Measurements from ENCODE around the gene GPD2.
"Not testable (repeated sequence)": the region's sequence is repeated elsewhere in the genome, so short reads cannot be mapped to it uniquely, and the experiment has no call there.

The GPD2 gene

DNA sequence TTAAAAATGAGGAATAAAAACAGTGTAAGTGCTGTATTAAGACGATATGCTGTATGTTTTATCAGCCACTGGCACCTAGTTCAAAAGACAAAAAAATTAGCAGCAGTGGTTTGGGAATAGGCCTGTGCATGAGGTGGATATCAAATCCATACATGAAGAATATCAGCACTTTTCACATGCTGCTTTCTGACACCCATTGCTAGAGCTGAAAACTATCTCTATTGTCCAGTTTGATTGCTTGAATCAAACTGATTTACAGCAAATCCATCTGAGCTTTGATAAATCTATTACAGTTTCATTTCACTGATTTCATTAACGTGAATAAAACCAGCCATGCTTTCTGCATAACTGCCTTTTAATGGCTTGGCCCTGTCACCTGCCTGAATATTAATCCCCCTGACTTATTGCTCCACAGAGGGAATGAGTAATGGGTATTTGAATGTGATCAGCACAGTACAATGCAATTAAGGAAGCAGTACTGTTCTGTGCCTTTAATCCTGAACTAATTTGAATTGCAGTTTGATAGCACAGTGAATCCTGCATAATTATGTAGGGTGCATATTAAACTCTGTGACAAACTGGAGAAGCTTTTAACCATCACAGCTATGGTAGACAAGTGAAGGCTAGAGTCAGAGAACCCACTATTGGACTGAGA is 154.0 kb downstream of the GPD2 start:
- DNase-seq, result no peak

DNA sequence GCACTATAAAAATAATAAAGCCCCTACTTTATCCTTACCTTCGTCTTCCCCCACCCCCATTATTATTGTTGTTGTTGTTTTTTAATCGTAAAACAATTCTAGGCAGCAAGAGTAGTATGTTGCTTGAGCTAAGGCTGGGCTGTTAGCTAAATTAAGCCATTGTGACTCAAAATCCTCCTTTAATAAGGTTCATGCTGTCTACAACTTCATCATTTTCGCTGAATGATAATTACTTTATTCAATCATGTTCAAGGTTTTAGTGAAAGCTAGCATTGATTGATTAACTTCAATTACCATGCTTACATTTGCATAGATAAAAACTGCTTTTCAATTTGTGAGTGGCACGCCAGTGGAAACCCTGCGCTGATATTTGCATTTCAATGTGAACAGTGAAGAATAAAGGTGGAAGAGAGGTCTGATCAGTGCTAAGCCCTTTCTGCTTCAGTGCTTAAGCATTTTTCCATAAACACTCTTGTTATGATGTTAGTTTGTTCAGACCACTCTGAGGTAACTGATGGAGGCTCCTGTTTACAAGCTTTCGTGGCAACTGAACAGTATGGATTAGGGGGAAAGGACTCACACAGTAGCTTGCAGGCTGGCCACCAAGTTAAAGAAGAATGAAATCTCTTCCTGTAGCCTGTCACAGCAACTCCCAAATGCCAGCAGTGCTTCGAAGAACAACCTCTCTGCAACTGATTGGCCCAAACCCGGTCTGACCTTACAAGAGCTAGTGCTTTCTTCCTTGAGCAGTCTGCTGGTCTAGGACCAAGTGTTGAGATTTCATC is 156.8 kb downstream of the GPD2 start:
- DNase-seq, result no peak

DNA sequence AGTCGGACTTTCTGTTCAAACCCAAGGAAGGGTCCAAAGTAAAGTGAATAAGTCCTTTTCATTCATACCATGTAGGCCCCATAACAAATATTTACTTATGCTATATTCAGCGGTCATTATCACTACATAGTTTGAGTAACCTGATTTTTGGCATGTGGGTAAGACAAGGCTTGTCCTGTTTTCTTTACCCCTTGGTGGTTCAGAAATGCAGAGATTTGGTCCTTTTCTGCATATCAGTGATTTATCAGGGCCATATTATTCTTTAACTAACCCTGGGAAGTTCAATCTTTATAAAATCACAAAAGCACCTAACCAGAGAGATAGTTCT is 157.4 kb downstream of the GPD2 start:
- no peak for DNase-seq

DNA sequence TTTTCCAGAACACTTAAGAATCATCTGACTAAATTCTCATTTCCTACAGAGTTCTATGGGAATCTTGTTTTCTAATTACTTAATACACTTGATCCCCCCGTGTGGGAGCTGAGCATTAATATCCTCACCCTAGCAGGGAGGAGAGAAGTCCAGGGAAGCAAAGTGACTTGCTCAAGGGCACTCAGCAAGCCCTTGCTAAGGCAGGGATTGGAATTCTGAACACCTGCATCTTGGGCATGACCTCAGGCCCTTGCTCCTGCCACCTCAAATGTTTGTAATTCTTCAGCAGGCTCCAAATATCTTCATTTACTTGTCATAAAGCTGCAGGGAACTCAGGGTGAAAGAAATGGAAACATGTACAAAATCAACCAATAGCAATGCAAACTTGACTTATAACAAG is 162.4 kb downstream of the GPD2 start:
- DNase-seq, result no peak

DNA sequence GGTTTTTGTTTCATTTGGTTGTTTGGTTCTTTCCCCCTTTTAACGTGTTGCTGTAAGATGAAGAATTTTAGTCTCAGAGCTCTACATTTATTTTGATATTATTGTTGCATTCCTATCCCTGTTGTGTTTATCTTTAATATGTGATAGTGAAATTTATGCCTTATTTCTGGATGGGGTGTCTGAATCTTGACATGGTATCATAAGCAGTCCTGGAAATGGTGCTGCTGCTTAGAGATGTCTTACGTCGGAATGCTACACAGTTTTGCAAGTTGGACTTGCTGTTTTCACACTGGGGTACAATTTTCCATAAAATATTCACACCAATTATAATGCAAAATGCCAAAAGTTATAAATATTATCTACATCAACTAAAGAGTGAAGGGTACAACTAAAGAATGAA is 164.0 kb downstream of the GPD2 start:
- DNase-seq, result no peak

DNA sequence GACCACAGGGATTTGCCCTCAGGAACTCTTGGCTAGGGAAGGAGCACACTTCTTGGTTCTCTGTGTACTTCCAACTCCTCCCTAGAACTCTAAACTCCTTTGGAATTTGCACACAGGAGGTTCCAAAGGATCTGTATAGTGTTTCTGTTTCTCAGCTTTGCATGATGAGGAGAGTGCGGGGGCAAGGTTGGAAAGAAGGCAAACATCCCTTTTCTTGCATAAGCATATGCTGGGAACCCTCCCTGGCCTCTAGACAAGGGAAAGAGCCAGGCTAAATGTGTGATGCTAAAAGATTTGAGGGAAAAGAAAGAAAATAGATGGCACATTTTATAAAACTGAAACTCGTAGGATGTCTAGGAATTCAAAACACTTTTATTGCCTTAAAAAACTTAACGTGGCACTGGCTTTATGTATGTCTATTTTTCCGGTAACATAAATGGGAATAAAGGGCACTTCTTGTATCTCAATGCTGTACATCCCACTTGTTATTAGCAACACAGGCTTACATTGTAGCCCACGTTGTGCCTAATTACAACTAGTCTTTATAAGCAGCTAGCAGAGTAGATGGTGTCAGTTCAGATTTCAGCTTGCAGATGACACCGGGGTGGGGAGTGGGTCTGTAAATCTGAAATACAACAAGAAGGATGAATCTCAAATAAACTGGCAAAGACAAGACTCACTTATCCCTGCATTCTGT is 165.8 kb downstream of the GPD2 start:
- no peak for DNase-seq

DNA sequence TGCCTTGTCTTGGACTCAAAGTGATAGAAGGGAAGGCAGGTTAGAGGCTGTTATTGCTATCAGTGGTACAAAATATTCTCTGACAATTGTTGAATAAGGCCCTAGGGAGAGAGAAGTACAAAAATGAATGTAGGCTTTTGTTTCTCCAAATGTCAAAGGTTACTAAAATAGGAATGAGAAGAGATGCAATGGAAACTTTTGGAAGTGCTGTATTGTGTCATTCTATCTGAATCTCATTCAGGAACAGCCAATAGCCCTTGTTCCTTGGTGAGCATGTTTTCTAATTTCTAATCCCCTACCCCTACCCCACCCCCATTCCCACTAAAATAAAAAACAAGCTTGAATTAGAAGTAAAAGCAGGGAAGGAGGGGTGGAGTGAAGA is 166.4 kb downstream of the GPD2 start:
- no peak for DNase-seq

DNA sequence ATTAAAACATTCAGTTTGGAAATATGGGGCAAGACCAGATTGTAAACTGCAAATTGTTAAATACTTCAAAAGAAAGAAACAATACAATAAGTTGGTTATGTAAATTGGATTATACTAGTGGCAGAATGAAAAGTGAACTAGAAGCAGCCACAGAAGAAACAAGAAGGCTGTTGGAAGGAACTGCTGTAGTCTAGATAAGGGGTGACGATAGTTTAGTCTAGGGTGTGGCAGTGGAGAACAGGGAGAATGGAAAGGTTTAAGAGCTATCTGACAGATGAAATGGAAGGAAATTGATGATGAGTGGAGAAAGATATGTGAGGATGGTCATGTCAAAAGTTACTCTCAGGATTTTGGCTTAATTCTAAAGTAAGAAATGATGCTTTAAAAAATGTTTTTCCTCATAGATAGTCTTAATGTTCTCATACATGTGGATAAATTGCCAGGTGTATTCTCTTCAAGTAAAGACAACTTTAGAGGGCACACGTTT is 179.7 kb downstream of the GPD2 start:
- no peak for DNase-seq

DNA sequence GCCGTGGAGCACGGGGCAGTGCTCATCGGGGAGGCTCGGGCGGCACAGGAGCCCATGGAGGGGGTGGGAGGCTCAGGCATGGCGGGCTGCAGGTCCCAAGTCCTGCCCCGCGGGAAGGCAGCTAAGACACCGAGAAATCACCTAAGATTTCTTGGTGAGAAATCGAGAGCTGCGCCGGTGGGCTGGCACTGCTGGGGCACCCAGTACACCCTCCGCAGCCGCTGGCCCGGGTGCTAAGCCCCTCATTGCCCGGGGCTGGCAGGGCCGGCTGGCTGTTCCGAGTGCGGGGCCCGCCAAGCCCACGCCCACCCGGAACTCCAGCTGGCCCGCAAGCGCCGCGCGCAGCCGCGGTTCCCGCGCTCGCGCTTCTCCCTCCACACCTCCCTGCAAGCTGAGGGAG is 181.9 kb downstream of the GPD2 start:
- not testable (repeated sequence) for DNase-seq

DNA sequence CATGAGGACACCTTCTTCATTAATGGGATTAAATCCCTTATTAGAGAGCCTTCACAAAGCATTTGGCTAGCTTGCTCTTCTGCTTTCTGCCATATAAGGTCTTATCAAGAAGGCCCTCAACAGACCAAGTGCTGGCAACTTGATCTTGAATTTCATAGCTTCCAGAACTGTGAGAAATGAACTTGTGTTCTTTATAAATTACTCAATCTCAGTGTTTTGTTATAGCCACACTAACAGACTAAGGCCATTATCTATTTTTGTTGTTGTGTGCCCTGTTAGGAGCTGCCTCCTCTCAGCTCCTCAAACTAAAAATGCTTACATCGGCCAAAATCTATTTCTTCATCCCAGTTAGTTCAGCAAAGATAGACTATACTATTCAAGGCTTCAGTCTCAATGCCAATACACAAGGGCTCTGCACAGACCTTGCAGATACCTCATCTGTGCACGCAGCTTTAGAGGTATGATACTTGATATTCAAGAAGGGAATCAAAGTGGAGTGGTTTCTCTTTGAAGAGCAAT is 182.9 kb downstream of the GPD2 start:
- no peak for DNase-seq

DNA sequence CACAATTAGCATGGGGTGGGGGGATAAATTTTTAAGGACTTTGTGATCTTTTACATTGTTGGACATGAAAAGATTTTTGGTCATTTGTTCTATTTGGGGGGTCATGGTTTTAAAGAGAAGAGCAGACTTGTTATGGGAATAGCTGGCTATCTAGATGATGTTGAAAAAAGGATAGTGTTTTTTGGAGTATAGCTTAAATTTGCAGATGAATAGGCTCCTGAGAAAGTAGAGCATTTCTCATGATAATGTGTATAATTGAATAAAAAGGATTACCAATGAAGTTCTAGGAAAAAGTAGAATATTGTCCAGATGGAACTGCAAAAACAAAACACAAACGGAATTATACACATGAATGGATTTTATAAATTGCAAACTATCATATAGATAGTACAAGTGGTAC is 186.3 kb downstream of the GPD2 start:
- DNase-seq, result no peak

DNA sequence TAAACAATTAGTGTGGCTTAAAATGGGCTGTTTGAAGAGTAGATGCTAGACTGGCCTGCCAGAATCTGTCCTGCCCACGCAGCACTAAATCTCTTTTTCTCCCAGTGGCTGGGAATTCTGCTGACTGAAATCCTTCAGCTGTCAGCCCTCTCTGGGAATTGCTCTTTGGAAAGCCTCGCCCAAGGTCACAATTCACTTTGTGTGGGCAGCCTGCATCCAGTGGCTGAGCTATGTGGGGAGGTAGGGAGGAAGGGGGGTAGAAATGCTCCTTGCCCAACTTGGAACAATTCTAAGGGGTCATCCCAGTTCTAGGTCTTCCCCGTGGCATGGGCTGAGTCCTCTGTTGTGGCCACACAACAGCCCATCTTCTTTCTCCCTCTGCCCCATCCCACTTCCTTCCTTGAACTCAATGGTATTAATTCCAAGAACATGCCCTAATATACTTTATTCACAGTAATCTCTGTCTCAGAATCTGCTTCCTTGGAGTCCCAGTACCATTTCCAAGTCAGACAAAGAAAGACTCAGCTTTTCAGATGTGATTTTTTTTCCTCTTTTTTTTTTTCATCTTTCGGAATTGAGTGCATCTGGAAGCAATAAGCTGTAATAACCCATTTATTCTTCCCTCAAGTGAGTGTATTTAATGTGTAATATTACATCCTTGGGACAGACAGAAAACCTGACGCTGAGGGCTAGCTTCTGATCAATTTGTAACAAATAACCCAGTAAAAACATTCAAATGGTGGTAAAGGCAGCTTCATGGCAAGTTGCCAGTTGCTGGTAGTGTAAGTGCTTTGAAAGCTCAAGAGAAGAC is 189.4 kb downstream of the GPD2 start:
- no peak for DNase-seq

DNA sequence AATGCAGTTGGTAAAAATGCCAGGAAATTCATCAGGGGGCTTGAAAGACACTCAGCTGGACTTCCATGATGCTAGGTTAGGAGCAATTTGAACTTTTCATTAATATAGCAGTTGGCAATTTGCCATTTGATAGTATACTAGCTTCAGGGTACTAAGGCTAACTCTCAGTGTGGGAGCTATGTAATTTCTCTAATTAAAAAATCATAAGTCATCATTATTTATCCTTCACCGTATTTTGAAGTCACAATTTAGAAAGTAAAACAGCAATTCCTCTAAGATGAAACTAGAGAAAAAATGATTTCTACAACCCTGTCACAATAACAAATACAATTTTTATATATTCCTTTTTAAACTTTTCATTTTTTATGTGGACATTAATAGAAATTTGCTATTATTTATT is 190.8 kb downstream of the GPD2 start:
- DNase-seq, result no peak

DNA sequence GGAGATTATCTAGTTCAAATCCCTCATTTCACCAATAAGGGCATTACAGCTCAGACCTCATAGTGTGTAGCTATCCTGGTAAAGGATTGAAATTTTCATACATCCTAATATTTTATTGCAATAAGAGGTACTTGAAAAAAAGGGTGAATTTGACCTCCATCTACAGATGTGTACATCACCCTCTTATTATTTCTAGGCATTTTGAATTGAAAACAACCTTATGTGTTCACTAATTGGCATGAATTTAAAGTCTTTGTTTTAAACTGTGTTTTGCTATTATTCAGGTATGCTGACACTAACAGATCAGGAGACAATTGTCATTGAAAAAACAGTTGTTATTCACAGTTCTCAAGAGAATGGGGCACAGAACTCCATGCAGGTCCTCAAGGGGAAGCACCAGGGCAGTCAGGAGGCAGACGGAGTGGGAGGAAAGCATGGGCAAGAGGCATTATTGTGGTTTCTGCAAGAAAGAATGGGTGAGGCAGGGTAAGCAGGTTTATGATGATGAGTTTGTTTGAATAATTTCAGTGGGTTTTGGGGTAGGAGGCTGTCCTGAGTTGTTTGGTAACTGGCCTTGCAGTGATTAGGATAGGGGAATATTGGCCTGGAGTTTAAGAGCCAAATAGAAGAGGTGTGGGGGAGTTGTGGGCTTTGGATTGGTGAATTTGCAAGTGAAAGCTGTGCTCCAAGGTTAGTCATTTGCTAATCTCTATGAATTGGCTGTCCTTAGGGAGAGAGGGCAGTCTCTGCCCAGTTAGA is 194.6 kb downstream of the GPD2 start:
- no peak for DNase-seq

DNA sequence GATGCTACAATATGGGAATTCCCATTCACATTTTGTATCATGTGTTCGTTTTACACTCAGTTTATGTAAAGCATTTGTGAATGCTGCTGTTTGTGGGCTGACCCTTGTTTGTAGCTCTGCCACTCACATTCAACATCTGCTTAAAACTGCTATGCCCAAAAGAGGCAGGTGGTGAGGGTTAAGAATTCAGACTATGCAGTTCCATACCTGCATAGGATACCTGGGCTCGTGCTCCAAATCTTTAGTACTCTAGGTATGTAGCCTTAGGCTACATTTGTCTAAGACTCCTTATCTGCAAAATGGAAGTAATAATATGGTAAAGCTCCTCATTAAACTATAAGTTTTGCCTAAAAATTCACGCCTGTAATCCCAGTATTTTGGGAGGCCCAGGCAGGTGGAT is 199.5 kb downstream of the GPD2 start:
- DNase-seq, result no peak
